ENCODE data around the gene EGFLAM.

The EGFLAM gene

DNA sequence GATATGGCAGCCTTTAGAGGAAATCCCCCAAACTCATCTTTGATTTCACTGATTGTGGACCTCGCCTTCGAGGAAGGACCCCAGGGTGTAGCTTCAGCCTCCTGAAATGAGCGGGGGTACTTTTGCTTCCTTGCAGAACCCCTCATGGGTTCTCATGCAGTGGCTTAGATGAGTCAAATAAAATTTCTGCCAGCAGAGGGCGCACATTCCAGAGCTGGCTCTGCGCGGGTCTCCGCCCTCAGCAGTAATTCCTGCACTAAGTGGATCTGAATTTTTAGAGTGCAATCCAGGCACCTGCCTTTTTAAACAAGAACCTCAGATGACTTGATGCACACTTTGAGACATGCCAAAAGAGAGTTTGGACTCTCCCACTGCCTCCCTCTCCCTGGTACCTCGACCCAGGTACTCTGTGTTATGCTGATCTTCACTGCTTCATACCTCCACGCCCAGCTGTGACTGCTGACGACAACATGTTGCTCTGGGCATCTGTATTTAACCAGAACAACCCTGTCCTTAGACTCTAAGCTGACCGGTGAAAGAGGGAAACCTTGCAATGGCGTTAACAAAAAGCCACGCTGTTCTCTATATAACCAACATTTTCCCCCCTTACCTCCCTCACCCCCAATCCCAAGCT is 7.3 kb downstream of the EGFLAM start:
- peak; percentile 67 for DNase-seq (ENCODE audit: low spot score)

DNA sequence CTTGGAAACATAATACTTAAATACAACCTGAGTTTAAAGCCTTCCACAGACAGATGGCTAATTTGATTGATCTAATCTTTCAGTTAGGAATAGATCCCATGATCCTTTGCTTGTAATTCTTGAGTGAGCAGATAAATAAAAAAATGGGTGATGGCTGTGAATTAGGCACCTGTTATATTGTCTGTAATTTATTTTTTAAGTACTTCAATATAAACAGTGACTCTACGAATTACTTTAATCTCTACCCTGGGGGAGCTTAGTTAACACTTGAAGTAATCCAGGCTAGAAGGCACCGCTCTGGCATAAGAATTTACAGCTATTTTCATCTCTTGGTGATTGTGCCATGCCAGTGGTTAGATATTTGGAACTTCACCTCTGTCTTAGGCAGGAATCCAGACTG is 9.0 kb downstream of the EGFLAM start:
- no peak for DNase-seq (ENCODE audit: low spot score)

- no peak for DNase-seq (ENCODE audit: low spot score)
These were observed 15.3 kb downstream of the EGFLAM start for GRCh38 chr5:38273626-38274025.

DNA sequence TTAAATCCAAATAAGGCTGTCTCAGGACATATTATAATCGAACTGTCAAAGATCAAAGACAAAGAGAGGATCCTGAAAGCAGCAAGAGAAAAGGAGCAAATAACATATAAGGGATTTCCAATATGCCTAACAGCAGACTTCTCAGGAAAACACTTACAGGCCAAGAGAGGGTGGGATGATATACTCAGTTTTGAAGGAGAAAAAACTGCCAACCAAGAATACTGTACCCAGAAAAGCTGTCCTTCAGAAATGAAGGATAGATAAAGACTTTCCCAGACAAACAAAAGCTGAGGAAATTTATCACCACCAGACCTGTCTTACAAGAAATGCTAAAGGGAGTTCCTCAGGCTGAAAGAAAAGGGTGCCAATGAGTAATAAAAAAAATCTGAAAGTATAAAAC is 16.0 kb downstream of the EGFLAM start:
- no peak for DNase-seq (ENCODE audit: low spot score)

GRCh38 chr5:38284384-38284783 is 26.0 kb downstream of the EGFLAM start:
- DNase-seq (ENCODE audit: low spot score) = no peak

DNA sequence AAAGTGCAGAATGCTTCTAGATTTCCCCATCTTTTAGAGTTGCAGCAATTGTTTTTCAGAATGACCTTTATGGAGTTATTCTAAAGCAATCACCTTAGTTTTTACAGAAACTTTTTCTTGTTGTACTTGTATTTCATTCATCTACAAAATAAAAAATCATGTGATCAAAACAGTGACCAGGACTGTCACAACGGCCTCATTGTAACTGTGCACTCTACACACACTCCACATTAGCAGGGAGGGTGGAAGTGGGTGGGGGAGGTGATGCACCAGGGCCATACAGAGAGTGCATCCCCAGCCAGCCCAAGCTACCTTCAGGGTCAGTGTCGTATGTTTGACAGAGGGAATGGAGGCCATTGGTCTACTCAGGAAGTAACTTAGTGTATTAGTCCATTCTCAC is 26.9 kb downstream of the EGFLAM start:
- DNase-seq (ENCODE audit: low spot score) = no peak

GRCh38 chr5:38286002-38286401 is 27.6 kb downstream of the EGFLAM start:
- DNase-seq (ENCODE audit: low spot score) = no peak

- no peak for DNase-seq (ENCODE audit: low spot score)
These were observed 28.8 kb downstream of the EGFLAM start for GRCh38 chr5:38287124-38287523.

- no peak for DNase-seq (ENCODE audit: low spot score)
These were observed 31.1 kb downstream of the EGFLAM start for GRCh38 chr5:38289457-38289856.

- DNase-seq (ENCODE audit: low spot score) = no peak
These were observed 31.8 kb downstream of the EGFLAM start for GRCh38 chr5:38290028-38290653.

- DNase-seq (ENCODE audit: low spot score) = no peak
These were observed 33.0 kb downstream of the EGFLAM start for GRCh38 chr5:38291355-38291754.

GRCh38 chr5:38292228-38292627 is 33.9 kb downstream of the EGFLAM start:
- DNase-seq (ENCODE audit: low spot score) = no peak

DNA sequence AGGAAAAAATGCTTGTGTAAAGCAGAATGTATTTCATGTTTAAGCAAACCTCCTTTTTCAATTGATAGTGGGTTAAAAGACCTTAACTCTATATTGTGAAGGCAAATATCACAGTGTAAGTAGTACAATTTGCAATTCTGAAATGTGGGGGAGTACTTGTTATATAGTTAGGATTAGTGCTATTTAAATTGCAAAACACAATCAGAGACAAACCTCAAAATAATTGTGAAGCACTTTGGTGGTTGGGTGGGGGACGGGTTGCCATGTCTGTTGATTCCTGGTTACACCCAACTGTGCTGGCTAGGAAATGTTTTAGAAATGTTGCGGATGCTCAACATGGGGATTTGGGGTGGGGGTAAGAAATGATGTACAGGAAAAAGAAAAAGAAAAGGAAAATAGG is 37.4 kb downstream of the EGFLAM start:
- DNase-seq (ENCODE audit: low spot score) = no peak

DNA sequence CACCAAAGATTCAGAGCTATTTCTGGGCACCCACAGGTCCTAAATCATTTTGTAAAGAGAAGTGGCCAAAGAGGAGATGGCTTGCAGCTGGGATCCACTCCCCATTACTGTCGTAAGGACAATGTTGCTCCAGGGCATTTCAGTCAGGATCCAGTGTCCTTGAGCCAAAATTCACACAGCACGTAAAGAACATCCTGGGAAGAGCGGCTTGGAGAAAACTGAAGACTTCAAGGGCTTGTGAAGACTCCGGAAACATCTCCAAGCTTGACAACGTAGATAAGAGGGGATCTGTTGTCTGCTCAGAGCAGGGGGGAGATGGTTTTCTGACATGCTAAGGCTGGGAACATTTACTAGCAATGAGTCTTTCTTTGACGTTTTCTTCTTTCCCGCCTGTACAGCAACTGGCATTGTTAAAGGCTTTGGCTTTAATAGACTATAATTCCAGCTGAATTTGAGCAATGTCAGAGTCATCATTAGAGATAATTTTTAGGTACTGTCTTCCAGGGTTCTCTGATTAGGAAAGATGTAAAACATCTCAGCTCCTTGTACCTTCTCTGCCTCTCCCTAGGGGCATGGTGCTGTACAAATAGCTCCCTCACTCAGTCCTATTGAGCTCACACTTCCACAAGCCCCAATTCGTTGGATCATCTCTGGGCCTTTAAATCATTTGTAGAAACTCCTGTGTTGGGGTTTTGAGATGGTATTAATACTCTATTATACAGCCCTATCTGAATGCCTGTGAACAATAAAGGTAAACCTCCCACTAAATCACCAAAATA is 39.7 kb downstream of the EGFLAM start:
- no peak for DNase-seq (ENCODE audit: low spot score)

- DNase-seq (ENCODE audit: low spot score) = no peak
These were observed 41.2 kb downstream of the EGFLAM start for GRCh38 chr5:38299585-38299984.

DNA sequence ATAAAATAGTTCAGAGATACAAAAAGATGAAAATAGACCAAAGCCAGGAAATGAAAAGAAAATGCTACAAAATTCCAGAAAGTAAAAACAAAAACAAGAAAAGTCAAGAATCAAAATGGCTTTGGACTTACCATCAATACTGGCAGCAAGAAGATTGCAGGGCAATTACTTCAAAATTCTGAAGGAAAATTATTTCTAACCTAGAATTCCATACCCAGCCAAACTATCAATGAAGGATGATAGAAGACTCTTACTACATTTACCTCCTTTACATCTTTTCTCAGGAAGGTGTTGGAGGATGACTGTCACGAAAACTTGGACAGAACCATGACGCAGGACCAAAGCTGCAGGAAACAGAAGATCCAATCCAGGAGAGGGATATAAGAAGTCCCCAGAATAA is 46.8 kb downstream of the EGFLAM start:
- DNase-seq (ENCODE audit: low spot score) = no peak

- no peak for DNase-seq (ENCODE audit: low spot score)
These were observed 49.5 kb downstream of the EGFLAM start for GRCh38 chr5:38307845-38308244.

GRCh38 chr5:38316544-38317224 is 58.3 kb downstream of the EGFLAM start:
- peak; percentile 81 for DNase-seq (ENCODE audit: low spot score)

DNA sequence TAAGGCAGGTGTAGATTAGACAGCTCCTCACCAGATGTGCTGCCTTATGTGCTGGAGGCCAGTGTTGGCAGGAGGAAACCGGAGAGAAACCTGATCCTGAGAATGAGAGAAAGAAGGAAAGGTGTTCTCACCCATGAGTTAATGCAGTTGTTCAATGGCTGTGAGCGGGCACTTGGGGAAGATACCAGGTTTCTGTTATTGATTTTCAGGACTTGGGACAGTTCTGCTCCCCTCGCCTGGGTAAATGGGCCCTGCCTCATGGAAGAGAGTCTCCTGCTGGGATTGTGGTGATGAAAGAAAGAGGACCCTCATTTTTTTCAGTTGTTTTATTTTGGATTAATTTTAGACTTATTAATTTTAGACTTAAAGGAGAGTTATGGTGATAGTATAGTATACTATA is 59.5 kb downstream of the EGFLAM start:
- no peak for DNase-seq (ENCODE audit: low spot score)

- DNase-seq (ENCODE audit: low spot score) = peak; percentile 31
These were observed 61.1 kb downstream of the EGFLAM start for GRCh38 chr5:38319491-38319890.

- DNase-seq (ENCODE audit: low spot score) = no peak
These were observed 63.6 kb downstream of the EGFLAM start for GRCh38 chr5:38321978-38322377.

DNA sequence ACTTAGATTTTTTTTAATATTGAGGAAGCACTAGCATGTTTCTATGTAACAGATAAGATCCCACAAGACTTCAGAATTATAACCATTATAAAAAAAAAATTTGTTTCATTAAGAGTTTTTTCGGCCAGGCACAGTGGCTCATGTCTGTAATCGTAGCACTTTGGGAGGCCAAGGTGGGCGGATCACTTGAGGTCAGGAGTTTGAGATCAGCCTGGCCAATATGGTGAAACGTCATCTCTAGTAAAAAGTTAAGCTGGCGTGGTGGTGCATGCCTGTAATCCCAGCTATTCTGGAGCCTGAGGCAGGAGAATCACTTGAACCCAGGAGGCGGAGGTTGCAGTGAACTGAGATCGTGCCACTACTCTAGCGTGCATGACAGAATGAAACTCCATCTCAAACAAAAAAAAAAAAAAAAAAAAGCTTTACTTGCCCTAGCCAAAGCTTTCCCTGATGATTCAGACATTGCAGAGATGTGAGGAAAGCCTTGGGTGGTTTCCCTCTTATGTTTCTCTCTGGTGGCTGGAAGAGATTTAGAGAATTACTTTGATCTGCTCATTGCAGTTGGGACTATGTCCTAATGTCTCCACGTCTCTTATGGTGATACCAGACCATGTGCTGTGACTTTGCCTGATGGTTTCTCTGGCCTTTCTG is 65.4 kb downstream of the EGFLAM start:
- DNase-seq (ENCODE audit: low spot score) = peak; percentile 91
